Muscle layer of duodenum (tissue), 2 donors: ENCODE results near the gene GNAI3.
A peak's percentile ranks its signal among the peaks of the same experiment; 100 is the strongest.

Source experiments
- H3K27ac ChIP-seq: one replicate; pipeline ENCODE4 v1.7.0; 2013; ENCODE audit warnings: mild to moderate bottlenecking, low read length
- H3K27me3 ChIP-seq: one replicate; pipeline ENCODE4 v1.7.0; 2013; ENCODE audit warnings: low read depth, mild to moderate bottlenecking, control low read depth, low read length
- H3K36me3 ChIP-seq, 2 donors: one replicate each; pipeline ENCODE4 v1.7.0; 2013; ENCODE audit warnings: low read length in 2 of 2, control low read depth in 1 of 2, mild to moderate bottlenecking in 1 of 2; ENCODE audit not compliant: insufficient read depth in 2 of 2, control insufficient read depth in 1 of 2
- H3K4me1 ChIP-seq, 2 donors: one replicate each; pipeline ENCODE4 v1.7.0; 2013; ENCODE audit warnings: low read length in 2 of 2, mild to moderate bottlenecking in 2 of 2, control low read depth in 1 of 2, moderate library complexity in 1 of 2; ENCODE audit not compliant: insufficient read depth in 2 of 2, control insufficient read depth in 1 of 2
- H3K4me3 ChIP-seq, 2 donors: one replicate each; pipeline ENCODE4 v1.7.0; 2013; ENCODE audit warnings: low read length in 2 of 2, low read depth in 1 of 2, mild to moderate bottlenecking in 1 of 2
- H3K9me3 ChIP-seq, 2 donors: one replicate each; pipeline ENCODE4 v1.7.0; 2013; ENCODE audit warnings: low read length in 2 of 2, control low read depth in 1 of 2, mild to moderate bottlenecking in 1 of 2; ENCODE audit not compliant: control insufficient read depth in 1 of 2
- donor health status: healthy.

Gene GNAI3

DNA sequence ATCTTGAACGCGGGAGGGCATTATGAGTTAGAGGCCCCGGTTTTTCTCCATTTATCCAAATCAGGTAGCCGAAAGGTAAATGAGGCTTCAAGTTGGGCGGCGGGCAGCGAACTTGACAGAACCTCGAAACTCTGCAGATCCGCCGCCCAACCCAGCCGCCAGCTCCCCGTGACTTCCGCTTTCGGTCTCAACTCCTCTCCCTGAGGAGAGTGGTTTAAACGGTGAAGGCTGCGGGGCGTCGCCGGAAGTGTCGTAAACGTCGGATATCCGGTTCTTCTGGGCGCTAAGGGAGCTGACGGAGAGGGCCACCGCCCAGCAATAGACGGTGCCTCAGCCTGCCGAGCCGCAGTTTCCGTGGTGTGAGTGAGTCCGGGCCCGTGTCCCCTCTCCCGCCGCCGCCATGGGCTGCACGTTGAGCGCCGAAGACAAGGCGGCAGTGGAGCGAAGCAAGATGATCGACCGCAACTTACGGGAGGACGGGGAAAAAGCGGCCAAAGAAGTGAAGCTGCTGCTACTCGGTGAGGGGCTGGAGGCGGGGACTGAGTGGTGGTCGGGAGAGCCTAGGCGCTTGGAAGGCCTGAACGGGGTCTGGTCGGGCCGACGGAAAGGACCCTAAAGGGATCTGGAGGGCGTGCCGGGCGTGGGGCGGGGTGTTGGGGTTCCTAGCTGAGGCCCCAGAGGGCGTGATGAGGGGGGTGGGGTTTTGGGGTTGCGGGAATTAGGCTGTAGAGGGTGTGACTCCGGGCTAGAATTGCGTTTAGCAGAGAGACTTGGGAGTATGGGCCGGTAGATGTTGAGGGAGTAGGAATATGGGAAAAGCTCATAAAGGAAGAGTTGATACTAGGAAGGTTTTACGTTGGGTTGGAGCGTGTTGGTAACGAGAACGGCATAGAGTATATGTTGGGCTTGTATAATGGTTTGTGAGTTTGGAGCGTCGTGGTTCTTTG, at the start of gene GNAI3:
Gene GNAI3, plus strand, starts transcription at position 295 of the 947 bp plus-strand sequence. Its CDS starts 106 bp downstream, at position 401.
- H3K4me3 ChIP-seq: peak within 1 kb of the TSS; percentile 81 to 90
- no peaks in the 10 kb centered on the region for H3K9me3 ChIP-seq
- H3K36me3 ChIP-seq: peaks cover 0 to 4% of the 10 kb centered on the region in 2 donors
- peak within 1 kb of the TSS; percentile 99 for H3K27ac ChIP-seq
- no peaks in the 10 kb centered on the region for H3K27me3 ChIP-seq
- H3K4me1 ChIP-seq: peaks cover 11 to 31% of the 10 kb centered on the region in 2 donors

DNA sequence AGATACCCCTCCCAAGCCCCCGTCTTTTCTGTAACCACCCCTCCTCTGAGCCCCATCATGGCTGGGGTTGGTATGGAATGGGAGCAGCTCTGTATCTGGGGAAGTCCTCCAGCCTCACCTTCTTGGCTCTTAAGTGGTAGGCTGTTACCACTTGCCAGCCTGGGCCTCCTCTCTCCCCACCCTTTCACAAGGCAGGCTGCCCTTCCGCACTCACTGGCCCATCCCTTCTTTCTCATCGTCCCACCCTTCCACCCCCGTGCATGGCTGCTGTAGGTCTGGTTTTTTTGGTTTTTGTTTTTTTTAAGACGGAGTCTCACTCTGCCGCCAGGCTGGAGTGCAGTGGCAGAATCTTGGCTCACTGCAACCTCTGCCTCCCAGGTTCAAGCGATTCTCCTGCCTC, 49.3 kb upstream of the GNAI3 start:
- Histone ChIP-seq H3K9me3 (no peaks in the 10 kb centered on the region), H3K27ac (no peak overlapping the region), H3K4me3 (no peak overlapping the region), H3K27me3 (no peaks in the 10 kb centered on the region), H3K36me3 (peaks cover 11 to 23% of the 10 kb centered on the region in 2 donors), H3K4me1 (peaks cover 10 to 45% of the 10 kb centered on the region in 2 donors)

DNA sequence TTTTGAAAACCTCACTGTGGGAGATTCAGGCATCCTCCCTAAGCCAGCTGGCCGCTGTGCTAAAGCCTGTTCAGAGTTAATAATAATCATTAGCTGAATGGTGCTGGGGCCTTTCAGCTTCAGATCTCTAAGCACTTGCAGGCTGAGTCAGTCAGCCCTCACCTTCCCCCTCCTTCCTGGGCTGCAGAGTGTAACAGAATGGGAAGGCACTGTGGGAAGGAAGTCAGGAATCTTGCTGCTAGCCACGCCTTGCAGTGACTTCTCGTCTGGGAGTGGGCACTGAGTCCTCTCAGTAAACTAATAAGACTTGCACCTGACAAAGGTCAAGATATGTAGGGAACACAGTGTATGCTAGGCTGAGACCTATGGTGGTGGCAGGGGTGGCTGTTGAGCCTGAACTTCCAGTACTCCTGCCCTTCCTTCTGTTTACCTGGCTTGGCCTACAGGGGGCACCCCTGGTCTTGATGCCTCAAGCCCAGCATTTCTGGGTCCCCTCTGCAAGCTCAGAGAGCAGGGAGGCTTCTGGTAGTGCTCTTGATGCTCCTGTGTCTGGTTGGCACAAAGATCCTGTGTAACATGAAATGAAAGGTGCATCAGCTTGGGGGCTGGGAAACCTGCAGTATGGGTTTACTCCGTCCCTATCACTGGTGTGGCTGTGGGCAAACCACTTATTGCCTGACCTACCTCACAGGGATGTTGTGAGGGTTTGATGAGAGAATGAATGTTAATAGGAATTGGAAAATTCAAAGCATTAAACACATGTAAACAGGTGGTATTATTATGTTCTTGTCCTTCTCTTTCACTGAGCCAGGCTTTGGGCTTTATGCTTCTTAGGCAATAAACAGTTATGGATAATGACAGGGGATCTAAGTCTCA, 48.5 kb upstream of the GNAI3 start:
- Histone ChIP-seq H3K9me3 (no peaks in the 10 kb centered on the region), H3K36me3 (peaks cover 11 to 23% of the 10 kb centered on the region in 2 donors), H3K4me3 (no peak overlapping the region), H3K27me3 (no peaks in the 10 kb centered on the region), H3K4me1 (peaks cover 10 to 42% of the 10 kb centered on the region in 2 donors), H3K27ac (peak overlapping the region; percentile 62)

DNA sequence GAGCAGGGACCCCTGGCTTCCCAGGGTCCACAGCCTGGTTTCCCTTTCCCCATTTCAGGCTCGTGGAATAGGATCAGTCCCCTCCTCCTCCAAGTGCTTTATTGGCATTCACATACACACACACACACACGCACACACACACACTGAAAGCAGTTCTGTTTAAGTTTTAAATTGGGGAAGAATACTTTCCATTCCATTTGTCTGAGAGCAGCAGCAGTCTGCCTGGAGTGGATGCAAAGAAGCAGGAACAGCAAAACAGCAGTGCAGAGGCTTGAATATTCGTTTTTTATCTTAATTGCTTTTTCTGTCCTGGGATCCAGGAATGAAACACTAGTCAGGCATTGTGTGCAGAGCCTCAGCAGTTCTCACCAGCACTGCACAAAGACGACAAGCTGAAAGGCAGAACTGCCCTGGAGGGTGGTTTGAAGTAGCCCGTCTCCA, 47.5 kb upstream of the GNAI3 start:
- Histone ChIP-seq H3K4me3 (no peak overlapping the region), H3K27me3 (no peaks in the 10 kb centered on the region), H3K9me3 (no peaks in the 10 kb centered on the region), H3K27ac (peak overlapping the region; percentile 62), H3K4me1 (peaks cover 10 to 38% of the 10 kb centered on the region in 2 donors), H3K36me3 (peaks cover 9 to 19% of the 10 kb centered on the region in 2 donors)

DNA sequence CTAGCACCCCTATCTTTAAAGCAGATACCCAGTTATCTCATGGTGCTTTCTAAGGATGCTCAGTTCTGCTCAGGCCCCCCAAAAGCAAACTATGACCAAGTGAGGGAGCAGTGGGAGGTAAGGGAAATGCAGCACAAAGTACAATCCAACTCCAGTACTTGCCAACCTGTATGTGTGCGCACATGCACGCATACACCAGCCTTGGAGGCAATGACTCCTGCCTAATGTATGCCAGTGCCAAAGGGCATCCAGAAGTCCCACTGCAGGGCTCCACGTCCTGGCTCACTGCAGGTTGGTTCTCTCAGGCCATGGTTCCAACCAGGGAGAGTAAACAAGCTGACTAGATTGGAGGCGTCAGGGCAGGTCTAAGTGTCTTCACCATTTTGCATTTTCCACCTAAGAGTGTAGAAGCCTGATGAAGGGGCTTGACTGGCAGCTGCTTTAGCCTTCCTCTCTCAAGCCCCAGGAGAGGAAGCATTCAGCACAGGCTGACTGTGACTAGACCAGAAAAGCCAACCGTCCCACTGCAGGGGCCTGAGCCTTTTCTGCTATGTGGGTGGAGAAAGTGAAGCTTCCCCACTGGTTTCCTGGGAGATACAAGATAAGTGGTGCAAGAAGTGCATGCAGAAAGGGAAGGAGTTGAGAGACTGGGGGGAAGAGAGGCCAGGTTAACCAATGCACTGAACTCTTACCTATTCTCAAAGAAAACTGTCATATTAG, 46.6 kb upstream of the GNAI3 start:
- Histone ChIP-seq H3K27me3 (no peaks in the 10 kb centered on the region), H3K36me3 (peaks cover under 1 to 12% of the 10 kb centered on the region in 2 donors), H3K4me1 (peaks cover 10 to 38% of the 10 kb centered on the region in 2 donors), H3K4me3 (no peak overlapping the region), H3K27ac (no peak overlapping the region), H3K9me3 (no peaks in the 10 kb centered on the region)

DNA sequence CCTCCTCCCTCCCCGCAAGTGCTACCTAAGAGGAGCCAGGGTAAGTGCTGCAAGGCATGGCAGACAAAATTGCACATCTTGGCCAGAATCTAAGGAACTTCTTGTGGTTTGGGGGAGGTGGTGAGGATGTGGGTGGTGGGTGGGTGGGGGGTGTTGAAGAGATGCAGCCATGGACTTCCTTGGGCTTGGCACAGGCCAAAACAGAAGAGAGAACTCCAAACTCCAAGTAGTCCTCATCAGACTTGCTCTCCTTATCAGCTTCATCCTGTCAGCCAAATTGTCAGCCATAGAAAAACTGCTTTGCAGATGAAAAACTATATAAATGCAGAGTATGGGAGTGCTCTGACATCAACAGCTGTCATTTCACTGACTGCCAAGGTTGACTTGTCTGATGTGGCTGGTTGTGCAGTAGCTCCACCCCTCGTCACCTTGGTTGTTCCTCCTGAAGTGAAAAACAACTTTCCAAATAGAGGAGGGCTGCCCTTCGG, 46.0 kb upstream of the GNAI3 start:
- Histone ChIP-seq H3K36me3 (peaks cover 0 to 9% of the 10 kb centered on the region in 2 donors), H3K4me1 (peaks cover 10 to 40% of the 10 kb centered on the region in 2 donors), H3K9me3 (no peaks in the 10 kb centered on the region), H3K27me3 (no peaks in the 10 kb centered on the region), H3K4me3 (no peak overlapping the region), H3K27ac (no peak overlapping the region)

DNA sequence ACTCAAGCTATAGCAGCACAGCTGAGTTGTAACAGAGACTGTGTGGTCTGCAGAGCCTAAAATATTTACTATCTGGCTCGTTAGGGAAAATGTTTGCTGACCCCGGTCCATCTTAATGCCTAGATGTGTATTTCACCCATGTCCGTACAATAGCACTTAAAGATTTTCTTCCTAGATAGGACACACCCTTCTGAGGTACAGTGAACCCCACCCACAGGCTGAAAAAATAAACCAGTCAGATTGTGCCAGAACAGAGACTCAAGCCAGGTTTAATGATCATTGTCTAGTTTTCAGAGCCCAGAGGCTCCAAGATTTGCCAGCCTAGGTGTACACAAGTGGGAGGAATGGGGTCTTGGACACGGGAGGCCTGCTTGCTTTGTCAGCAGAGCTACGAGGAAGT, 44.5 kb upstream of the GNAI3 start:
- Histone ChIP-seq H3K36me3 (peaks cover 0 to 7% of the 10 kb centered on the region in 2 donors), H3K9me3 (no peaks in the 10 kb centered on the region), H3K4me3 (no peak overlapping the region), H3K27ac (no peak overlapping the region), H3K4me1 (peaks cover 10 to 42% of the 10 kb centered on the region in 2 donors), H3K27me3 (no peaks in the 10 kb centered on the region)

DNA sequence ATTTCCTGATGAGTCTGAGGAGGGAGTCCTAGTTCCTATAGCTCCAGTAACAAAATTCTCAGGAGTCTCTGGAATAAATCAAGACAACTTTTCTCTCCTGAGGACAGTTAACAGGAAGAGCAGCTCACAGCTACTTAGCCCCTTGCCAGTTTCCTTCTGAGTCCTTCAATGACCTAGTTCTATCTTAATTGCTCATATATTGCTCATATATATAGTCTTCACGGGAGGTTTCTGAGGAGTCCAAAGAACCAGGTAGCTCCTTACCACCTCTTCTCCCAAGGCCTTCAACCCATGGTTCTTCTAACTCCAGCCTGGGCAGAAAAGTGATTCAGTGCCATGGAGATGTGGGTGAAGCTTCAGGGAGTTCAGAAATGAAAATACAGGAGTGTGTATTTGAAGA, 43.4 kb upstream of the GNAI3 start:
- Histone ChIP-seq H3K27ac (no peak overlapping the region), H3K9me3 (no peaks in the 10 kb centered on the region), H3K36me3 (peaks cover 0 to 7% of the 10 kb centered on the region in 2 donors), H3K27me3 (no peaks in the 10 kb centered on the region), H3K4me3 (no peak overlapping the region), H3K4me1 (peaks cover 10 to 38% of the 10 kb centered on the region in 2 donors)

DNA sequence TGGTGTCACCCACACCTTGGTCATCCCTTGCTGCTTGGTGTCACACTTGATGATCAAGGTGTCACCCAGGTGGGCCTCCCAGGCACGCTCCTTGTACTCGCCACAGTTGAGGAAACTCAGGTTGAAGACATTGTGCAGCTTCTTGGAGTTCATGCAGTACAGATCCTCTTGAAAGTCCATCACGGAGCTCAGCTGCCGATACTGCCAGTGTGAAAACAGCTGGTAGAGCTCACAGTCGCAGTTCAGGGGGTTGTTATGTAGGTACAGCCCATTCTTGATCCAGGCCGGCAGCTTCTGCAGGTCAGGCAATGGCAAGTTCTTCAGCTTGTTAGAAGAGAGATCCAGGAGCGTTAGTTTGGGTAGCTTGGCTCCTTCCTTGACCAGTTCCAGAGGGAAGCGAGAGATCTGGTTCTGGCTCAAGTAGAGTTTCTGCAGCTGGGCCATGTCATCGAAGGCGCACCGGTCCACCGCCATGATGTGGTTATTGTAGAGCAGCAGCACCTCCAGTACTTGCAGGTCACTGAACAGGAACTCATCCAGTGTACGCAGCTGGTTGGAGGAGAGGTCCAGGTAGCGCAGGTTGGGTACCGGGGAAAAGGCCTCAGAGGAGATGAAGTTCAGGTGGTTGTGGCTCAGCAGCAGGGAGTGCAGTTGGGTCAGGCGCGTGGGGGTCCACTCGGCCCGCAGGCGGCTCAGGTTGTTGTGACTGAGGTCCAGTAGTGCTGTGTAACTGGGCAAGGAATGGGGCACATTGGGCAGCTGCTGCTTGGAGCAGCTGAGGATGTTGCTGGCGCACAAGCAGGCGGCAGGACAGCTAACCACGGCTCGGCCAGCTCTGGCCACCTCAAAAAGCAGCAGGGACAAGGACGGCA, 40.2 kb upstream of the GNAI3 start:
- H3K9me3 ChIP-seq: no peaks in the 10 kb centered on the region
- H3K27me3 ChIP-seq: no peaks in the 10 kb centered on the region
- peaks cover 0 to 7% of the 10 kb centered on the region in 2 donors for H3K36me3 ChIP-seq
- H3K4me1 ChIP-seq: peaks cover 0 to 22% of the 10 kb centered on the region in 2 donors
- H3K27ac ChIP-seq: no peak overlapping the region
- H3K4me3 ChIP-seq: peak overlapping the region in 1 of 2 donors; percentile 76

DNA sequence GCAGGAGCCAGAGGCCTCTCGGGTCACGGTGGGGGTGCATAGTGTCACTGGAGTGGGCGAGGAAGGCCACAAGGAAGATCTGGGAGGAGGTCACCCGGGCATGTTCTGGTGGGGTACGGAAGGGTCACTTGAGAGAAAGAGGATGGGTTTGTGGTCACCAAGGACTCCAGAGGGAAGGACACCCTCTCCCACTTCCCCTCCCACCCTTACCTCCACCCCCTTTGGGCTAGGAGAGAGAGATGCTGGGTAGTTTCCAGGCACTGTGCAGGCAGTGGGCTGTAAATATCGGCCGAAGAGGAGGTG, 39.6 kb upstream of the GNAI3 start:
- H3K27ac ChIP-seq: no peak overlapping the region

More for the DNA sequence above, 39.6 kb upstream of the GNAI3 start:
- Histone ChIP-seq H3K4me1 (peaks cover 0 to 22% of the 10 kb centered on the region in 2 donors), H3K9me3 (no peaks in the 10 kb centered on the region), H3K27me3 (no peaks in the 10 kb centered on the region), H3K4me3 (peak overlapping the region; percentile 42 to 76), H3K36me3 (peaks cover 0 to 7% of the 10 kb centered on the region in 2 donors)
